Measurements from ENCODE around the gene HS2ST1. TPM values are rescaled to one million over a fixed set of nuclear protein-coding genes. Genes with fewer than 3 reads are reported as not detected.

The HS2ST1 gene
- total and polyA plus RNA-seq, 4 donors: 5.4 to 11.8 (median 8.2) TPM

DNA sequence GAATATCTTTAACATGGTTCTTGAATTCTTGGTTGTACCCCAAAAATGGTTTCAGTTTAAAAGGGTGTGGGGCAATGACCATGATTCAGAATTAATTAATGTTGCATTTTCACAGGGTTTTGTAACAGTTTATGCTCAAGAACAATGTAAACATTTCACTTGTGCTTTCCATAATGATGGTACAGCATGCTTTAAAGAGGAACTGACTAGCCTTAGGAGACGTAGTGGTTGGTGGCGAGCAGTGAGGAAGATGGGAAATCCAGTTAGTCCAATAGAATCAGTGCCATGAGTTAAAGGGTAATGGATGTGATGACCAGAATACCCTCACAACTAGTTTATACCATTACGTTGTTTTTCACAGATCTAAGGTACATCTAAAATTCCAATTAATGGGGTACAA is 138.0 kb downstream of the HS2ST1 start:
- Histone ChIP-seq H3K4me1 (ENCODE audit: control insufficient read depth in 4 of 4, insufficient read depth in 4 of 4, low read length in 3 of 4) (peaks cover 0 to 1% (median 0%) of the 10 kb centered on the region in 4 donors), H3K36me3 (ENCODE audit: control insufficient read depth in 4 of 4, insufficient read depth in 3 of 4, low read depth in 1 of 4, low read length in 3 of 4) (peaks cover 0 to 2% (median 0%) of the 10 kb centered on the region in 4 donors), H3K4me3 (ENCODE audit: low read depth in 1 of 3, low read length in 3 of 3) (no peak overlapping the region), H3K27ac (ENCODE audit: low read depth in 1 of 2, low read length in 2 of 2) (no peak overlapping the region), H3K9ac (ENCODE audit: low read depth in 1 of 2, low read length in 2 of 2) (no peak overlapping the region), H3K27me3 (ENCODE audit: control insufficient read depth in 4 of 4, insufficient read depth in 4 of 4, low read length in 3 of 4) (no peaks in the 10 kb centered on the region), H3K9me3 (ENCODE audit: control insufficient read depth in 4 of 4, low read length in 3 of 4) (peaks cover 0 to 5% (median under 1%) of the 10 kb centered on the region in 4 donors)
- TF ChIP-seq SP1 (IDR thresholded peaks at IDR 0.05) (no peak), ZBTB33 (IDR thresholded peaks at IDR 0.05) (no peak)
- no peak for DNase-seq (ENCODE audit: low spot score)
- WGBS: 93% methylated on average over 3 of the region's 3 CpGs

- TF ChIP-seq YY1 (IDR thresholded peaks at IDR 0.05) (no peak), REST (IDR thresholded peaks at IDR 0.05) (no peak), ZBTB33 (IDR thresholded peaks at IDR 0.05) (no peak), MAX (IDR thresholded peaks at IDR 0.05) (no peak), RXRA (IDR thresholded peaks at IDR 0.05) (no peak), HNF4G (IDR thresholded peaks at IDR 0.05) (no peak), FOXA2 (IDR thresholded peaks at IDR 0.05) (no peak), GABPA (IDR thresholded peaks at IDR 0.05 in 1 of 2, conservative IDR thresholded peaks at IDR 0.05 in 1 of 2) (no peak), JUND (IDR thresholded peaks at IDR 0.05) (no peak), FOXA1 (IDR thresholded peaks at IDR 0.05) (no peak), EGR1 (IDR thresholded peaks at IDR 0.05; ENCODE audit: low read depth in 2 of 2) (no peak), SP1 (IDR thresholded peaks at IDR 0.05) (no peak), CTCF (IDR thresholded peaks at IDR 0.05; ENCODE audit: low read depth, low read length, missing input control) (no peak), TAF1 (conservative IDR thresholded peaks at IDR 0.05) (no peak), NR2F2 (IDR thresholded peaks at IDR 0.05) (no peak)
- WGBS: 96% methylated on average over 1 of the region's 1 CpG
- DNase-seq (ENCODE audit: low spot score): no peak
- peaks cover 0 to 2% (median 0%) of the 10 kb centered on the region in 4 donors for H3K4me1 ChIP-seq (ENCODE audit: control insufficient read depth in 4 of 4, insufficient read depth in 4 of 4, low read length in 3 of 4)
- H3K9ac ChIP-seq (ENCODE audit: low read depth in 1 of 2, low read length in 2 of 2): no peak overlapping the region
- H3K27me3 ChIP-seq (ENCODE audit: control insufficient read depth in 4 of 4, insufficient read depth in 4 of 4, low read length in 3 of 4): no peaks in the 10 kb centered on the region
- H3K4me3 ChIP-seq (ENCODE audit: low read depth in 1 of 3, low read length in 3 of 3): no peak overlapping the region
- H3K36me3 ChIP-seq (ENCODE audit: control insufficient read depth in 4 of 4, insufficient read depth in 3 of 4, low read depth in 1 of 4, low read length in 3 of 4): peaks cover 0 to 2% (median 0%) of the 10 kb centered on the region in 4 donors
- no peak overlapping the region for H3K27ac ChIP-seq (ENCODE audit: low read depth in 1 of 2, low read length in 2 of 2)
- peaks cover 0 to 5% (median under 1%) of the 10 kb centered on the region in 4 donors for H3K9me3 ChIP-seq (ENCODE audit: control insufficient read depth in 4 of 4, low read length in 3 of 4)
Measured at GRCh38 chr1:87052961-87053360, 138.5 kb downstream of the HS2ST1 start.

Measured in liver (tissue), 9 donors.